Thymus (tissue), 11 donors: ENCODE measurements around the gene ITGB2. TPM values are rescaled to one million over a fixed set of nuclear protein-coding genes. Genes with fewer than 3 reads are reported as not detected.
"Not testable (repeated sequence)": the region's sequence is repeated elsewhere in the genome, so short reads cannot be mapped to it uniquely, and the experiment has no call there.

Source experiments
- DNase-seq, 9 donors: peaks; one replicate each; pipeline ENCODE4 v3.0.0-alpha.2; 2013; ENCODE audit warnings: low spot score in 9 of 9, low read depth in 6 of 9, missing footprints in 1 of 9
- H3K27ac ChIP-seq, 2 donors: one replicate each; pipeline ENCODE4 v1.5.1; 2013; ENCODE audit warnings: control low read depth in 1 of 2, low read depth in 1 of 2, low read length in 1 of 2, mild to moderate bottlenecking in 1 of 2, moderate library complexity in 1 of 2
- H3K27me3 ChIP-seq, 2 donors: one replicate each; pipeline ENCODE4 v1.5.1; 2013; ENCODE audit warnings: low read length in 1 of 2; ENCODE audit not compliant: control insufficient read depth in 2 of 2, insufficient read depth in 1 of 2
- H3K36me3 ChIP-seq, 2 donors: one replicate each; pipeline ENCODE4 v1.5.1; 2013; ENCODE audit warnings: low read length in 1 of 2, mild to moderate bottlenecking in 1 of 2, moderate library complexity in 1 of 2; ENCODE audit not compliant: control insufficient read depth in 2 of 2, insufficient read depth in 2 of 2
- H3K4me1 ChIP-seq, 2 donors: one replicate each; pipeline ENCODE4 v1.5.1; 2013; ENCODE audit warnings: low read length in 2 of 2; ENCODE audit not compliant: control insufficient read depth in 2 of 2, insufficient read depth in 2 of 2
- H3K4me3 ChIP-seq, 2 donors: one replicate each; pipeline ENCODE4 v1.5.1; 2013; ENCODE audit warnings: low read length in 2 of 2, control low read depth in 1 of 2, mild to moderate bottlenecking in 1 of 2
- H3K9me3 ChIP-seq, 2 donors: one replicate each; pipeline ENCODE4 v1.5.1; 2013; ENCODE audit warnings: low read length in 1 of 2, mild to moderate bottlenecking in 1 of 2; ENCODE audit not compliant: control insufficient read depth in 2 of 2, insufficient read depth in 1 of 2
- WGBS: extraction: QIAGEN DNeasy Blood & Tissue Kit; methylation state at CpG from one replicate; pipeline ENCODE4 v1.1.7; 2013; 5-methylcytosine and 5-hydroxymethylcytosine counted together
- polyA plus RNA-seq: library from polyadenylated mRNA; stranded (reverse); fragments of 200-250 nt; gene quantifications from one replicate; pipeline ENCODE4 v1.2.3, GENCODE V29; 2013
- total RNA-seq: library from RNA; stranded (reverse); fragments of 120-200 nt; gene quantifications from one replicate; pipeline ENCODE4 v1.2.4, GENCODE V29; 2013
- donor health status: healthy.

ITGB2 gene
- total and polyA plus RNA-seq, 2 donors = 104 to 134 TPM

GRCh38 chr21:44887126-44887806 is 33.4 kb downstream of the ITGB2 start:
- no peak overlapping the region for H3K4me3 ChIP-seq
- peaks cover 64 to 65% of the 10 kb centered on the region in 2 donors for H3K36me3 ChIP-seq
- H3K27ac ChIP-seq = no peak overlapping the region
- H3K27me3 ChIP-seq = no peaks in the 10 kb centered on the region
- no peak for DNase-seq
- H3K4me1 ChIP-seq = peaks cover 0 to 4% of the 10 kb centered on the region in 2 donors
- H3K9me3 ChIP-seq = no peaks in the 10 kb centered on the region
- 89% methylated on average over 11 of the region's 11 CpGs for WGBS

GRCh38 chr21:44886113-44887075 is 34.3 kb downstream of the ITGB2 start:
- no peak for DNase-seq
- H3K27me3 ChIP-seq = no peaks in the 10 kb centered on the region
- no peak overlapping the region for H3K4me3 ChIP-seq
- H3K4me1 ChIP-seq = peaks cover 5 to 13% of the 10 kb centered on the region in 2 donors
- peaks cover 57% of the 10 kb centered on the region in 2 donors for H3K36me3 ChIP-seq
- H3K27ac ChIP-seq = no peak overlapping the region
- 93% methylated on average over 44 of the region's 44 CpGs for WGBS
- H3K9me3 ChIP-seq = no peaks in the 10 kb centered on the region

- WGBS = 84% methylated on average over 11 of the region's 11 CpGs
- Histone ChIP-seq H3K4me3 (no peak overlapping the region), H3K36me3 (peaks cover 50 to 51% of the 10 kb centered on the region in 2 donors), H3K27me3 (no peaks in the 10 kb centered on the region), H3K4me1 (peaks cover 9 to 19% of the 10 kb centered on the region in 2 donors), H3K9me3 (no peaks in the 10 kb centered on the region), H3K27ac (no peak overlapping the region)
- DNase-seq = no peak
Measured at GRCh38 chr21:44885615-44886014, 35.1 kb downstream of the ITGB2 start.

GRCh38 chr21:44884097-44884496 is 36.6 kb downstream of the ITGB2 start:
- no peak for DNase-seq
- Histone ChIP-seq H3K9me3 (no peaks in the 10 kb centered on the region), H3K4me1 (peaks cover 13 to 30% of the 10 kb centered on the region in 2 donors), H3K4me3 (no peak overlapping the region), H3K27ac (no peak overlapping the region), H3K36me3 (peaks cover 36 to 38% of the 10 kb centered on the region in 2 donors), H3K27me3 (no peaks in the 10 kb centered on the region)
- WGBS = 78% methylated on average over 7 of the region's 7 CpGs

- Histone ChIP-seq H3K4me3 (no peak overlapping the region), H3K36me3 (peaks cover 27 to 30% of the 10 kb centered on the region in 2 donors), H3K9me3 (no peaks in the 10 kb centered on the region), H3K27ac (no peak overlapping the region), H3K4me1 (peaks cover 13 to 30% of the 10 kb centered on the region in 2 donors), H3K27me3 (no peaks in the 10 kb centered on the region)
- WGBS = 96% methylated on average over 11 of the region's 11 CpGs
- no peak for DNase-seq
Measured at GRCh38 chr21:44883250-44883649, 37.4 kb downstream of the ITGB2 start.

GRCh38 chr21:44881198-44881872 is 39.4 kb downstream of the ITGB2 start:
- H3K9me3 ChIP-seq = no peaks in the 10 kb centered on the region

GRCh38 chr21:44880405-44881197 is 40.1 kb downstream of the ITGB2 start:
- H3K4me3 ChIP-seq = no peak overlapping the region
- H3K9me3 ChIP-seq = no peaks in the 10 kb centered on the region
- peaks cover 3% of the 10 kb centered on the region in 2 donors for H3K36me3 ChIP-seq
- H3K27me3 ChIP-seq = no peaks in the 10 kb centered on the region
- H3K27ac ChIP-seq = peak overlapping the region; percentile 25 to 77
- peaks cover 16 to 33% of the 10 kb centered on the region in 2 donors for H3K4me1 ChIP-seq
- peak in 2 of 9 donors; percentile 33 to 73 for DNase-seq
- 27% methylated on average over 8 of the region's 8 CpGs for WGBS

More at GRCh38 chr21:44881198-44881872, 39.4 kb downstream of the ITGB2 start:
- Histone ChIP-seq H3K27ac (peak overlapping the region; percentile 38 to 77), H3K4me3 (no peak overlapping the region), H3K4me1 (peaks cover 13 to 30% of the 10 kb centered on the region in 2 donors), H3K36me3 (peaks cover 10 to 11% of the 10 kb centered on the region in 2 donors), H3K27me3 (no peaks in the 10 kb centered on the region)
- 48% methylated on average over 6 of the region's 6 CpGs for WGBS
- DNase-seq = peak in 1 of 9 donors; percentile 38

- H3K4me1 ChIP-seq = peaks cover 16 to 47% of the 10 kb centered on the region in 2 donors
- not testable (repeated sequence) for H3K36me3 ChIP-seq, H3K4me3 ChIP-seq, H3K27me3 ChIP-seq, H3K27ac ChIP-seq, DNase-seq, H3K9me3 ChIP-seq
- WGBS = 98% methylated on average over 8 of the region's 8 CpGs
Measured at GRCh38 chr21:44879238-44879637, 41.5 kb downstream of the ITGB2 start.
